Esophagus (tissue), 2 donors: ENCODE data around the gene KDM4C. TPM values are rescaled to one million over a fixed set of nuclear protein-coding genes. Genes with fewer than 3 reads are reported as not detected.

Experiments
- H3K27ac ChIP-seq, 2 donors: one replicate each; pipeline ENCODE4 v1.5.1; 2013; ENCODE audit warnings: low read depth in 2 of 2, mild to moderate bottlenecking in 2 of 2, inconsistent platforms in 1 of 2, low read length in 1 of 2, moderate library complexity in 1 of 2
- H3K27me3 ChIP-seq, 2 donors: one replicate each; pipeline ENCODE4 v1.6.1; 2013; ENCODE audit warnings: low read length in 2 of 2, control low read depth in 1 of 2, mild to moderate bottlenecking in 1 of 2; ENCODE audit not compliant: insufficient read depth in 2 of 2, control insufficient read depth in 1 of 2
- H3K36me3 ChIP-seq, 2 donors: one replicate each; pipeline ENCODE4 v1.6.1; 2013; ENCODE audit warnings: low read length in 1 of 2; ENCODE audit not compliant: control insufficient read depth in 2 of 2, insufficient read depth in 2 of 2
- H3K4me1 ChIP-seq, 2 donors: one replicate each; pipeline ENCODE4 v1.6.1; 2013; ENCODE audit warnings: low read length in 1 of 2; ENCODE audit not compliant: control insufficient read depth in 2 of 2, insufficient read depth in 2 of 2
- H3K4me3 ChIP-seq, 2 donors: one replicate each; pipeline ENCODE4 v1.5.1; 2013; ENCODE audit warnings: low read length in 2 of 2, mild to moderate bottlenecking in 2 of 2, low read depth in 1 of 2, moderate library complexity in 1 of 2
- H3K9me3 ChIP-seq, 2 donors: one replicate each; pipeline ENCODE4 v1.6.1; 2013; ENCODE audit warnings: mild to moderate bottlenecking in 2 of 2, low read depth in 1 of 2, low read length in 1 of 2, moderate library complexity in 1 of 2; ENCODE audit not compliant: control insufficient read depth in 2 of 2, insufficient read depth in 1 of 2
- WGBS, 2 donors: extraction: QIAGEN DNeasy Blood & Tissue Kit; methylation state at CpG; one replicate each; pipeline ENCODE4 v1.1.7; 2013; 5-methylcytosine and 5-hydroxymethylcytosine counted together
- polyA plus RNA-seq, 2 donors: library from polyadenylated mRNA; stranded (reverse); fragments of 200-250 nt; gene quantifications; one replicate each; pipeline ENCODE4 v1.2.3, GENCODE V29; 2013
- donor health status: healthy with polysubstance abuse.
- donor health status: Bipolar disorder and iron deficiency.

Gene KDM4C
- polyA plus RNA-seq, 2 donors: 5.9 to 8.0 TPM

GRCh38 chr9:6978591-6978990 lies 220.8 kb downstream of the KDM4C start:
- Histone ChIP-seq H3K4me3 (no peak overlapping the region), H3K27me3 (no peaks in the 10 kb centered on the region), H3K36me3 (peaks cover 0 to 5% of the 10 kb centered on the region in 2 donors), H3K9me3 (no peaks in the 10 kb centered on the region), H3K27ac (no peak overlapping the region), H3K4me1 (no peaks in the 10 kb centered on the region)
- WGBS, 2 donors: 82 to 85% methylated on average over 2 of the region's 2 CpGs

GRCh38 chr9:6984941-6985578 lies 227.3 kb downstream of the KDM4C start:
- Histone ChIP-seq H3K9me3 (no peaks in the 10 kb centered on the region), H3K27me3 (no peaks in the 10 kb centered on the region), H3K4me1 (no peaks in the 10 kb centered on the region), H3K27ac (no peak overlapping the region), H3K36me3 (peaks cover 0 to 8% of the 10 kb centered on the region in 2 donors), H3K4me3 (no peak overlapping the region)
- 90% methylated on average over 3 of the region's 3 CpGs for WGBS, 2 donors

DNA sequence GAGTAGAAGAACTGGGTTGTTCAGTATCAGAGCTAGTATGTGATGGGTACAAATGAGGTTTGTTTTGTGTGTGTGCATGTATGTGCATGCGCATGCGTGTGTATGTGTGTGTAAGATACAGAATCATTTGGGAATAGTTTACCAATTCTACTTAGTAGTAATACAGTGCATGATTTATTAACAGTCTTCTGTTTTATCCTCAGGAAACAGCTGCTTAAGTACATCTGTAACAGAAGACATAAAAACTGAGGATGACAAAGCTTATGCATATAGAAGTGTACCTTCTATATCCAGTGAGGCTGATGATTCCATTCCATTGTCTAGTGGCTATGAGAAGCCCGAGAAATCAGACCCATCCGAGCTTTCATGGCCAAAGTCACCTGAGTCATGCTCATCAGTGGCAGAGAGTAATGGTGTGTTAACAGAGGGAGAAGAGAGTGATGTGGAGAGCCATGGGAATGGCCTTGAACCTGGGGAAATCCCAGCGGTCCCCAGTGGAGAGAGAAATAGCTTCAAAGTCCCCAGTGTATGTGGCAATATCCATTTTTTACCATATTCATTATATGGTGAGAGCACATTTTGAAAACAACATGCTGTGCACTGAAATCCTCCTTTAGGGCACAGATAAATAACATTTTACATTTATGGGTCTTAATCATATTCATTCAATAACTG lies 228.5 kb downstream of the KDM4C start:
- no peaks in the 10 kb centered on the region for H3K9me3 ChIP-seq
- H3K36me3 ChIP-seq: peaks cover 0 to 8% of the 10 kb centered on the region in 2 donors
- 82 to 86% methylated on average over 5 of the region's 5 CpGs for WGBS, 2 donors
- H3K27me3 ChIP-seq: no peaks in the 10 kb centered on the region
- no peaks in the 10 kb centered on the region for H3K4me1 ChIP-seq
- H3K4me3 ChIP-seq: no peak overlapping the region
- H3K27ac ChIP-seq: no peak overlapping the region

GRCh38 chr9:6987381-6987780 lies 229.6 kb downstream of the KDM4C start:
- 71 to 98% methylated on average over 3 of the region's 3 CpGs for WGBS, 2 donors
- H3K36me3 ChIP-seq: peaks cover 0 to 8% of the 10 kb centered on the region in 2 donors

GRCh38 chr9:6991418-6991817 lies 233.6 kb downstream of the KDM4C start:
- H3K9me3 ChIP-seq: no peaks in the 10 kb centered on the region
- WGBS, 2 donors: 94 to 95% methylated on average over 1 of the region's 1 CpG
- no peak overlapping the region for H3K4me3 ChIP-seq
- H3K4me1 ChIP-seq: no peaks in the 10 kb centered on the region
- no peaks in the 10 kb centered on the region for H3K27me3 ChIP-seq
- H3K27ac ChIP-seq: no peak overlapping the region
- peaks cover 7 to 13% of the 10 kb centered on the region in 2 donors for H3K36me3 ChIP-seq

More at GRCh38 chr9:6987381-6987780, 229.6 kb downstream of the KDM4C start:
- Histone ChIP-seq H3K27me3 (no peaks in the 10 kb centered on the region), H3K27ac (no peak overlapping the region), H3K4me3 (no peak overlapping the region), H3K4me1 (no peaks in the 10 kb centered on the region), H3K9me3 (no peaks in the 10 kb centered on the region)

DNA sequence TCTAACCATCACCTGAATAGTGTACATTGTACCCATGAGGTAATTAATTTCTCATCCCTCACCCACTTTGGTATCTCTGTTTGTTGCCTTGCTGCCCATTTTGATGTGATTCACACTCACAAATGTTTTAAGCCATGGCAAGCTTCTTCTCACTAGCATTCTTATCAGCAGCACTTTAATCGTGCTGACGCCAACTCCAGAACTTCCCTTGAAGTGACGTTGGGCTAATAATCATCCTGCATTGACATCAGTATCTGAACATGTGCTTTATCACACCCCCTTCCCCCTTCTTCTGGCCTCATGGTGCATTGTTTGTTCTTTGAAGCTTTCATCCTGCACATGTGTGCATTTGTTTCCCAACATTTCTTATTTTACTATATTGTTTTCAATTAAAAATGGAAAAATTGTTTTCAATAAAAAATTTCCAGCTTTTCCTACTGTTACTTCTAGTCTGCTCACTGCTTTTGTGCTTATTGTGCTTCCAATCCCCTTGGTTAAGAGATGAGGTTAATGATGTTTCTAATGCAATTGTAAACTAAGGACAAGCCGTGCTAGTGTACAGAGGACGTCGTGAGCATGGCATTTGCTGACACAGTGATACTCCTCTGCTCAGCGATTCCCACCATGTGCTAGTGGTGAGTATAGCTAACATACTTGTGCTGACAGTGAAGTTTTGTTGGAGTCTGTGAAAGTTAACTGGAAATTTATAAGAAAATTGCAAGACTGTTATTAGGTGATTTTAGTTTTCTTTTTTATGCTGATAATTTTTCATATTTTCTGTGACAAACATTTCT lies 238.5 kb downstream of the KDM4C start:
- 84 to 88% methylated on average over 7 of the region's 7 CpGs for WGBS, 2 donors
- Histone ChIP-seq H3K4me1 (no peaks in the 10 kb centered on the region), H3K27ac (no peak overlapping the region), H3K4me3 (no peak overlapping the region), H3K36me3 (peaks cover 9 to 11% of the 10 kb centered on the region in 2 donors), H3K9me3 (no peaks in the 10 kb centered on the region), H3K27me3 (no peaks in the 10 kb centered on the region)

DNA sequence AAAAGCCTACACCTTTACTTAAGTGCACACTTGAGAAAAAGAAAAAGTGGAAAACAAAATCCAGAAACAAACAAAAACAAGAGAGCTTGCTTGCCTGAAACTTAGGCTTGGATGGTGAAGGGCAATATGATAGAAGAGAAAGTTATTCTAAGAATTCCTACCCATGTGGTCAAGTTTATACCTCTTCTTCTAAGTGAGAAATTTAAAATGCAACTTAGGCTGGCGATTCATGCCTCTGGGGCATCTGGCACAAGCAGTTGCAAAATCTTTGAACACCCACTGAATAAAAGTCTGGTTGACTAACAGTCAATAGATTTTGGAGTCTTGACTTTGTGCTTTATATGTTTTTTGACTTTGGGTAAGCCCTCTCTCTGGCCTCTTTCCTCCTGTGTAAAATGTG lies 239.6 kb downstream of the KDM4C start:
- no peaks in the 10 kb centered on the region for H3K27me3 ChIP-seq
- WGBS, 2 donors: 69 to 76% methylated on average over 1 of the region's 1 CpG
- no peaks in the 10 kb centered on the region for H3K9me3 ChIP-seq
- no peaks in the 10 kb centered on the region for H3K4me1 ChIP-seq
- no peak overlapping the region for H3K27ac ChIP-seq
- H3K36me3 ChIP-seq: peaks cover 9 to 11% of the 10 kb centered on the region in 2 donors
- H3K4me3 ChIP-seq: no peak overlapping the region

DNA sequence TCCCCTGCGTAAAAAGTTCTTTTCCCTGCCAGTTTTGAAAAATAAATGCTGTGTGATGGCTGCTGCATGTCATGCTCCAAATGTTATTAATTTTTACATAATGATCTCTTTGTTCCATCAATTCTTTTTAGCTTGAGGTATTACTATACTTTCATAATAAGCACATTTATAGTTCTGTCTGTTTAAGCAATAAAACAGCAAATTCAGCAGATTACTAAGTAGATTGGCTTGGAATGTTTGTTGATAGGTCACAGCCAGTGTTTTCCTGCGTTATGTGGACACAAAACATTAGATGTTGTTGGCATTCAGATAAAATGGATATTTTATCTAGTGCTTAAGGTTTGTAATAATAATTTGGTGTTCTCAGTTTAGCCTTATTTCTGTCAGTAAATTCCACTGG lies 242.0 kb downstream of the KDM4C start:
- no peaks in the 10 kb centered on the region for H3K27me3 ChIP-seq
- no peak overlapping the region for H3K27ac ChIP-seq
- peaks cover 5% of the 10 kb centered on the region in 2 donors for H3K36me3 ChIP-seq
- no peaks in the 10 kb centered on the region for H3K9me3 ChIP-seq
- 87 to 91% methylated on average over 2 of the region's 2 CpGs for WGBS, 2 donors
- H3K4me1 ChIP-seq: no peaks in the 10 kb centered on the region
- no peak overlapping the region for H3K4me3 ChIP-seq

- Histone ChIP-seq H3K36me3 (no peaks in the 10 kb centered on the region), H3K9me3 (no peaks in the 10 kb centered on the region), H3K27me3 (no peaks in the 10 kb centered on the region), H3K27ac (no peak overlapping the region), H3K4me3 (no peak overlapping the region), H3K4me1 (no peaks in the 10 kb centered on the region)
- WGBS, 2 donors: 91 to 95% methylated on average over 1 of the region's 1 CpG
These were observed 243.8 kb downstream of the KDM4C start for GRCh38 chr9:7001571-7001970.
